Activated CD8-positive, alpha-beta memory T cell treated with anti-CD3 and anti-CD28 coated beads, Interleukin-2, amount 50 U/mL, for 24 hours (primary cell): ENCODE results near the gene VAV3.

Experiments
- DNase-seq: peaks from one replicate; pipeline ENCODE4 v3.0.0-alpha.2; 2020; ENCODE audit errors: extremely low read depth

Gene VAV3

GRCh38 chr1:107533436-107533835, 431.5 kb downstream of the VAV3 start:
- no peak for DNase-seq

GRCh38 chr1:107532318-107532717, 432.7 kb downstream of the VAV3 start:
- no peak for DNase-seq

- DNase-seq = no peak
Observed at GRCh38 chr1:107531065-107531908, 433.7 kb downstream of the VAV3 start.

- DNase-seq = no peak
Observed at GRCh38 chr1:107530543-107530942, 434.4 kb downstream of the VAV3 start.

GRCh38 chr1:107529511-107530149, 435.4 kb downstream of the VAV3 start:
- no peak for DNase-seq

- no peak for DNase-seq
Observed at GRCh38 chr1:107526524-107527198, 438.3 kb downstream of the VAV3 start.

- no peak for DNase-seq
Observed at GRCh38 chr1:107525961-107526360, 439.0 kb downstream of the VAV3 start.

GRCh38 chr1:107525145-107525544, 439.8 kb downstream of the VAV3 start:
- DNase-seq = no peak

GRCh38 chr1:107524301-107524700, 440.7 kb downstream of the VAV3 start:
- DNase-seq = no peak

- no peak for DNase-seq
Observed at GRCh38 chr1:107523736-107524135, 441.2 kb downstream of the VAV3 start.

GRCh38 chr1:107523061-107523460, 441.9 kb downstream of the VAV3 start:
- no peak for DNase-seq
